K562 (cell line): Measurements from ENCODE around the gene HAUS3. TPM values are rescaled to one million over a fixed set of nuclear protein-coding genes. Genes with fewer than 3 reads are reported as not detected.
A peak's percentile ranks its signal among the peaks of the same experiment; 100 is the strongest.

Experiments used
- ATAC-seq: fragments of 200-7000 bp; cut with Tn5 transposase; 3 replicates; pipeline ENCODE4 v1.9.1; 2020; ENCODE audit warnings: moderate library complexity
- BruUV-seq: library from RNA; stranded (reverse); fragments of 400-500 nt; replicated peaks from 2 replicates; lab custom pipeline; 2021; lab: Mats Ljungman, UMichigan
- CTCF ChIA-PET: fragments of 300-600 bp; formaldehyde crosslinking; extraction: SDS; loops from one replicate; lab custom pipeline; 2021; ENCODE audit warnings: low intra/inter-chr PET ratio; lab: Yijun Ruan, JAX
- POLR2A ChIA-PET: fragments of 300-600, 350-650 bp; sonication (Branson Sonifier 250); formaldehyde crosslinking; extraction: SDS; loops from one replicate; lab custom pipeline; 2021; ENCODE audit warnings: antibody characterized with exemption, inconsistent platforms; lab: Yijun Ruan, JAX
- DNase-seq, 4 experiments: peaks; one replicate each; pipeline versions ENCODE4 v3.0.0 to v3.0.0-alpha.2; 2011 to 2018; ENCODE audit warnings: low spot score in 3 of 4, mixed read lengths in 3 of 4; ENCODE audit errors: extremely low read depth in 1 of 4
- FAIRE-seq: peaks from 2 replicates; lab custom pipeline; 2011; peaks lifted over from hg19 to GRCh38; lab: Jason Lieb, UNC
- H2AFZ ChIP-seq: 2 replicates; pipeline ENCODE4 v1.6.0; 2011; ENCODE audit warnings: low read depth, low read length, control low read depth, inconsistent platforms
- H3K27ac ChIP-seq: fragments of 200-600 bp; 3 replicates; pipeline ENCODE4 v1.8.0; 2011; ENCODE audit warnings: low read depth, mild to moderate bottlenecking, control low read depth, inconsistent platforms, low read length, moderate library complexity, mixed read lengths; ENCODE audit errors: extremely low read depth
- H3K27me3 ChIP-seq, 2 experiments: fragments of 300-600 bp in 1 of 2; 2 replicates in 1 of 2; 3 replicates in 1 of 2; pipeline versions ENCODE4 v1.6.0 to v1.8.0; 2011; ENCODE audit warnings: inconsistent platforms in 2 of 2, low read length in 2 of 2, mild to moderate bottlenecking in 1 of 2, mixed read lengths in 1 of 2, moderate library complexity in 1 of 2; ENCODE audit not compliant: control insufficient read depth in 2 of 2, insufficient read depth in 2 of 2
- H3K36me3 ChIP-seq: fragments of 300-600 bp; 3 replicates; pipeline ENCODE4 v1.8.0; 2011; ENCODE audit warnings: mild to moderate bottlenecking, low read length, inconsistent platforms; ENCODE audit not compliant: control insufficient read depth, insufficient read depth
- H3K4me1 ChIP-seq, 2 experiments: fragments of 200-600 bp in 1 of 2; replicated peaks in 1 of 2; 2 replicates in 1 of 2; 3 replicates in 1 of 2; pipeline versions ENCODE4 v1.5.1 to v1.8.0; 2011; ENCODE audit warnings: inconsistent platforms in 2 of 2, low read length in 2 of 2, mild to moderate bottlenecking in 1 of 2, mixed read lengths in 1 of 2, moderate library complexity in 1 of 2; ENCODE audit not compliant: control insufficient read depth in 2 of 2, insufficient read depth in 2 of 2
- H3K4me2 ChIP-seq: 2 replicates; pipeline ENCODE4 v1.6.1; 2011; ENCODE audit warnings: low read length, control low read depth, inconsistent platforms, mixed read lengths; ENCODE audit not compliant: insufficient read depth
- H3K4me3 ChIP-seq: fragments of 200-600 bp; sonication (generic), shearing (Covaris generic); 2 replicates; pipeline ENCODE4 v1.5.1; 2016; ENCODE audit warnings: control low read depth, inconsistent platforms
- H3K79me2 ChIP-seq: fragments of 200-600 bp; 3 replicates; pipeline ENCODE4 v1.8.0; 2011; ENCODE audit warnings: low read length, inconsistent platforms; ENCODE audit not compliant: control insufficient read depth, insufficient read depth
- H3K9ac ChIP-seq, 2 experiments: 2 replicates each; pipeline versions ENCODE4 v1.6.0 to v1.6.1; 2011; ENCODE audit warnings: low read depth in 2 of 2, low read length in 2 of 2, control low read depth in 1 of 2, inconsistent platforms in 1 of 2, mild to moderate bottlenecking in 1 of 2, mixed read lengths in 1 of 2; ENCODE audit not compliant: insufficient read depth in 1 of 2
- H3K9me1 ChIP-seq: one replicate; pipeline ENCODE4 v1.6.0; 2011; ENCODE audit warnings: inconsistent platforms, mild to moderate bottlenecking, low read length, moderate library complexity; ENCODE audit not compliant: control insufficient read depth, insufficient read depth
- H3K9me3 ChIP-seq: replicated peaks from 2 replicates; pipeline ENCODE4 v1.5.1; 2011; ENCODE audit warnings: low read depth, low read length, inconsistent platforms; ENCODE audit not compliant: control insufficient read depth, insufficient read depth
- H4K20me1 ChIP-seq: replicated peaks from 2 replicates; pipeline ENCODE4 v1.6.1; 2011; ENCODE audit warnings: low read length, inconsistent platforms, mixed read lengths; ENCODE audit not compliant: control insufficient read depth, insufficient read depth
- CEBPB ChIP-seq: fragments of 450-650 bp; IDR thresholded peaks from 2 replicates; pipeline ENCODE4 v1.6.1; 2016; ENCODE audit warnings: missing genetic modification characterization, missing compliant biosample characterization
- NELFE ChIP-seq: IDR thresholded peaks from 2 replicates; pipeline ENCODE4 v1.6.1; 2011; ENCODE audit warnings: mild to moderate bottlenecking; ENCODE audit not compliant: insufficient read depth, insufficient read length
- POLR2G ChIP-seq: fragments of 200-400 bp; formaldehyde crosslinking; IDR thresholded peaks from 2 replicates; pipeline ENCODE4 v1.6.1; 2017; ENCODE audit warnings: low read depth, mild to moderate bottlenecking, antibody characterized with exemption, low read length, moderate library complexity
- ZNF253 ChIP-seq: fragments of 250-450 bp; sonication (Bioruptor Pico); conservative IDR thresholded peaks from 2 replicates; pipeline ENCODE4 v1.6.1; 2021; ENCODE audit warnings: mild to moderate bottlenecking
- ZNF589 ChIP-seq: fragments of 200-800 bp; sonication (Bioruptor generic); IDR thresholded peaks from 2 replicates; pipeline ENCODE4 v1.6.1; 2016; ENCODE audit warnings: low read depth, missing genetic modification characterization, missing compliant biosample characterization
- WGBS: fragments of 100-300 bp; shearing (Covaris generic); methylation state at CpG from one replicate; pipeline ENCODE4 v1.1.6; 2016; ENCODE audit warnings: low coverage, mixed read lengths; ENCODE audit not compliant: insufficient coverage; ENCODE audit errors: missing lambda C conversion rate; 5-methylcytosine and 5-hydroxymethylcytosine counted together
- in situ Hi-C: fragments of 300-500 bp; cut with MboI; formaldehyde crosslinking; loops from 4 replicates; pipeline ENCODE4 v1.15.0; 2018; ENCODE audit warnings: inconsistent platforms, mixed read lengths
- intact Hi-C: fragments of 100-400 bp; cut with micrococcal nuclease; formaldehyde crosslinking; loops from 2 replicates; pipeline ENCODE4 v1.14.2; 2022
- polyA plus RNA-seq, 8 experiments: library from polyadenylated mRNA; depleted of rRNA in 4 of 8; stranded (reverse) in 5 of 8; unstranded in 3 of 8; fragments of >200 nt; fragmentation: Nextera tagmentation in 2 of 8; fragmentation: Illumina TruSeq in 1 of 8; extraction: Ambion mirVana in 2 of 8; extraction: Trizol in 1 of 8; gene quantifications; 2 replicates each; pipeline versions ENCODE4 v1.2.1 to v1.2.3, GENCODE V29; 2011 to 2014; ENCODE audit warnings: inconsistent platforms in 1 of 8, missing spikeins in 1 of 8
- total RNA-seq, 7 experiments: library from RNA; depleted of rRNA in 6 of 7; stranded (reverse); fragments of >200 nt in 6 of 7; fragmentation: Illumina TruSeq in 2 of 7; extraction: Trizol in 2 of 7; gene quantifications; 2 replicates each; pipeline versions ENCODE4 v1.2.1 to v1.2.3, GENCODE V29; 2011 to 2021; ENCODE audit warnings: low replicate concordance in 1 of 7

The HAUS3 gene
- total and polyA plus RNA-seq, 9 of the 15 experiments (the other 6 are each of a cell fraction or from before 2014, with no cell fraction given) = 8.9 to 25.7 (median 21.5) TPM

- DNase-seq (no peak), ATAC-seq (no peak), FAIRE-seq (no peak)
- no peak overlapping the region for H3K4me2 ChIP-seq
- H3K9me1 ChIP-seq = no peaks in the 10 kb centered on the region
- peaks cover 4% of the 10 kb centered on the region for H3K79me2 ChIP-seq
- WGBS = 76% methylated on average over 17 of the region's 19 CpGs
- POLR2A ChIA-PET = interaction anchor here (0.6 to 1.3 kb wide), 4 partner anchors 9 to 20 kb away, joined by 3 to 5 read pairs (median 3); partner anchors contain the start of gene MXD4
- H3K9ac ChIP-seq = peak overlapping the region in 1 of 2 experiments; percentile 10; a peak in 1 of 4 replicates
- no peak overlapping the region for H3K4me3 ChIP-seq
- H3K9me3 ChIP-seq = no peaks in the 10 kb centered on the region
- TF ChIP-seq NELFE = no peak
- 0 out of 2 replicates have a peak, but pooled peaks have one; percentile 39 for TF ChIP-seq POLR2G
- no peak for TF ChIP-seq ZNF253 (CRISPR knock-in tag)
- TF ChIP-seq CEBPB = no peak
- TF ChIP-seq ZNF589 (CRISPR knock-in tag) = no peak
- TF ChIP-seq, all 486 proteins: peak for 1
- Histone ChIP-seq H2AFZ (no peak overlapping the region), H4K20me1 (no peaks in the 10 kb centered on the region), H3K36me3 (no peaks in the 10 kb centered on the region), H3K4me1 (peaks cover 5 to 76% of the 10 kb centered on the region in 2 experiments; a peak in 4 of 5 replicates), H3K27me3 (no peaks in the 10 kb centered on the region), H3K27ac (no peak overlapping the region)
- intact Hi-C loops = loop anchor here (10.0 kb wide), 1 partner anchor 168 kb away; the partner anchor contains the start of genes CFAP99 and ZFYVE28
- BruUV-seq = no TSS peak
- in situ Hi-C loops = no loop called here
- CTCF ChIA-PET = no interaction called here
Measured at GRCh38 chr4:2246384-2247127, 4.6 kb upstream of the HAUS3 start.
